ENCODE data around the gene KHK.

The KHK gene

GRCh38 chr2:27086724-27087593 lies at the start of gene KHK:
KHK (plus strand) TSS chr2:27086772; CDS start chr2:27087260, 488 bp downstream.
- H3K4me1 ChIP-seq (ENCODE audit: control insufficient read depth in 1 of 2, insufficient read depth in 2 of 2, low read length in 2 of 2), result peaks cover 27 to 47% of the 10 kb centered on the region in 2 donors
- H3K9me3 ChIP-seq (ENCODE audit: control insufficient read depth in 1 of 2, low read length in 2 of 2), result no peaks in the 10 kb centered on the region
- no peaks in the 10 kb centered on the region for H3K27me3 ChIP-seq (ENCODE audit: control insufficient read depth in 1 of 2, insufficient read depth in 2 of 2, low read length in 2 of 2)
- peak within 1 kb of the TSS; percentile 85 for H3K27ac ChIP-seq (ENCODE audit: low read depth, low read length)
- no peaks in the 10 kb centered on the region for H3K36me3 ChIP-seq (ENCODE audit: control insufficient read depth in 1 of 2, insufficient read depth in 2 of 2, low read length in 2 of 2)
- peak within 1 kb of the TSS; percentile 58 to 76 for H3K9ac ChIP-seq (ENCODE audit: low read depth in 1 of 2, low read length in 2 of 2)
- H3K4me3 ChIP-seq (ENCODE audit: low read depth in 1 of 2, low read length in 2 of 2), result peak within 1 kb of the TSS; percentile 78 to 92

GRCh38 chr2:27038012-27038411 lies 48.6 kb upstream of the KHK start:
- H3K9ac ChIP-seq (ENCODE audit: low read depth in 1 of 2, low read length in 2 of 2), result no peak overlapping the region
- H3K36me3 ChIP-seq (ENCODE audit: control insufficient read depth in 1 of 2, insufficient read depth in 2 of 2, low read length in 2 of 2), result peaks cover 66 to 77% of the 10 kb centered on the region in 2 donors
- no peak overlapping the region for H3K4me3 ChIP-seq (ENCODE audit: low read depth in 1 of 2, low read length in 2 of 2)
- H3K4me1 ChIP-seq (ENCODE audit: control insufficient read depth in 1 of 2, insufficient read depth in 2 of 2, low read length in 2 of 2), result peaks cover 23 to 27% of the 10 kb centered on the region in 2 donors
- no peaks in the 10 kb centered on the region for H3K27me3 ChIP-seq (ENCODE audit: control insufficient read depth in 1 of 2, insufficient read depth in 2 of 2, low read length in 2 of 2)
- H3K9me3 ChIP-seq (ENCODE audit: control insufficient read depth in 1 of 2, low read length in 2 of 2), result no peaks in the 10 kb centered on the region
- H3K27ac ChIP-seq (ENCODE audit: low read depth, low read length), result no peak overlapping the region

DNA sequence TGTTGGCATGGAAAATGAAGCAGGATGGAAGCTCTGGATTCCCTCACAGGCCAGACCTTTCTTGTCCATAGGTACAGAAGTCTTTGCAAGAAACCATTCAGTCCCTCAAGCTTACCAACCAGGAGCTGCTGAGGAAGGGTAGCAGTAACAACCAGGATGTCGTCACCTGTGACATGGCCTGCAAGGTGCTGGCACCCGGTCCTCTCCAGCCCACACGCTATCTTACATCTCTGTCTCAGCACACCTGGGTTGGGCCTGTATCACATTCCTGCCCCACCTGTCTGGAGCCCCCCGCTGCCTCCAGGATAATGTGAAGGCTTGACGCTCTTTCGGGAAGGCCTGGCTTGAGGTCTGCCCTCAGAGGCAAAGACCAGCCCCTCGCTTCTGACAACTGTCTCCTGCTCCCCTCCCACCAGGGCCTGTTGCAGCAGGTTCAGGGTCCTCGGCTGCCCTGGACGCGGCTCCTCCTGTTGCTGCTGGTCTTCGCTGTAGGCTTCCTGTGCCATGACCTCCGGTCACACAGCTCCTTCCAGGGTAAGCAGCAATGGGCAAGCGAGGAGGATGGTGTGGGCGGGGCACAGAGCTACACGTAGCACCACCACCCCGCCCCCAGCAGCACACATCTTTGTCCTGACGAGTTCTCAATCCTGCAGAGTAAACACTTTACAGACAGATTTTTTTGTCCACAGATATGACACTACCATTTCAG lies 47.8 kb upstream of the KHK start:
- Histone ChIP-seq H3K9ac (ENCODE audit: low read depth in 1 of 2, low read length in 2 of 2) (no peak overlapping the region), H3K27me3 (ENCODE audit: control insufficient read depth in 1 of 2, insufficient read depth in 2 of 2, low read length in 2 of 2) (no peaks in the 10 kb centered on the region), H3K27ac (ENCODE audit: low read depth, low read length) (no peak overlapping the region), H3K4me1 (ENCODE audit: control insufficient read depth in 1 of 2, insufficient read depth in 2 of 2, low read length in 2 of 2) (peaks cover 22 to 26% of the 10 kb centered on the region in 2 donors), H3K4me3 (ENCODE audit: low read depth in 1 of 2, low read length in 2 of 2) (no peak overlapping the region), H3K9me3 (ENCODE audit: control insufficient read depth in 1 of 2, low read length in 2 of 2) (no peaks in the 10 kb centered on the region), H3K36me3 (ENCODE audit: control insufficient read depth in 1 of 2, insufficient read depth in 2 of 2, low read length in 2 of 2) (peaks cover 66 to 77% of the 10 kb centered on the region in 2 donors)

GRCh38 chr2:27039426-27039825 lies 47.1 kb upstream of the KHK start:
- no peaks in the 10 kb centered on the region for H3K9me3 ChIP-seq (ENCODE audit: control insufficient read depth in 1 of 2, low read length in 2 of 2)
- no peak overlapping the region for H3K4me3 ChIP-seq (ENCODE audit: low read depth in 1 of 2, low read length in 2 of 2)
- H3K27me3 ChIP-seq (ENCODE audit: control insufficient read depth in 1 of 2, insufficient read depth in 2 of 2, low read length in 2 of 2), result no peaks in the 10 kb centered on the region
- H3K4me1 ChIP-seq (ENCODE audit: control insufficient read depth in 1 of 2, insufficient read depth in 2 of 2, low read length in 2 of 2), result peaks cover 16 to 19% of the 10 kb centered on the region in 2 donors
- H3K27ac ChIP-seq (ENCODE audit: low read depth, low read length), result no peak overlapping the region
- H3K9ac ChIP-seq (ENCODE audit: low read depth in 1 of 2, low read length in 2 of 2), result no peak overlapping the region
- H3K36me3 ChIP-seq (ENCODE audit: control insufficient read depth in 1 of 2, insufficient read depth in 2 of 2, low read length in 2 of 2), result peaks cover 66 to 77% of the 10 kb centered on the region in 2 donors

- Histone ChIP-seq H3K36me3 (ENCODE audit: control insufficient read depth in 1 of 2, insufficient read depth in 2 of 2, low read length in 2 of 2) (peaks cover 66 to 75% of the 10 kb centered on the region in 2 donors), H3K4me1 (ENCODE audit: control insufficient read depth in 1 of 2, insufficient read depth in 2 of 2, low read length in 2 of 2) (peaks cover 12 to 15% of the 10 kb centered on the region in 2 donors), H3K4me3 (ENCODE audit: low read depth in 1 of 2, low read length in 2 of 2) (no peak overlapping the region), H3K9ac (ENCODE audit: low read depth in 1 of 2, low read length in 2 of 2) (no peak overlapping the region), H3K9me3 (ENCODE audit: control insufficient read depth in 1 of 2, low read length in 2 of 2) (no peaks in the 10 kb centered on the region), H3K27ac (ENCODE audit: low read depth, low read length) (no peak overlapping the region), H3K27me3 (ENCODE audit: control insufficient read depth in 1 of 2, insufficient read depth in 2 of 2, low read length in 2 of 2) (no peaks in the 10 kb centered on the region)
Measured at GRCh38 chr2:27039871-27040270, 46.7 kb upstream of the KHK start.

GRCh38 chr2:27040282-27040681 lies 46.3 kb upstream of the KHK start:
- H3K4me3 ChIP-seq (ENCODE audit: low read depth in 1 of 2, low read length in 2 of 2), result no peak overlapping the region
- H3K9me3 ChIP-seq (ENCODE audit: control insufficient read depth in 1 of 2, low read length in 2 of 2), result no peaks in the 10 kb centered on the region
- H3K27me3 ChIP-seq (ENCODE audit: control insufficient read depth in 1 of 2, insufficient read depth in 2 of 2, low read length in 2 of 2), result no peaks in the 10 kb centered on the region
- H3K36me3 ChIP-seq (ENCODE audit: control insufficient read depth in 1 of 2, insufficient read depth in 2 of 2, low read length in 2 of 2), result peaks cover 63 to 70% of the 10 kb centered on the region in 2 donors
- H3K4me1 ChIP-seq (ENCODE audit: control insufficient read depth in 1 of 2, insufficient read depth in 2 of 2, low read length in 2 of 2), result peaks cover 8 to 11% of the 10 kb centered on the region in 2 donors
- H3K9ac ChIP-seq (ENCODE audit: low read depth in 1 of 2, low read length in 2 of 2), result no peak overlapping the region
- no peak overlapping the region for H3K27ac ChIP-seq (ENCODE audit: low read depth, low read length)

- Histone ChIP-seq H3K4me3 (ENCODE audit: low read depth in 1 of 2, low read length in 2 of 2) (no peak overlapping the region), H3K4me1 (ENCODE audit: control insufficient read depth in 1 of 2, insufficient read depth in 2 of 2, low read length in 2 of 2) (peaks cover 7 to 10% of the 10 kb centered on the region in 2 donors), H3K9ac (ENCODE audit: low read depth in 1 of 2, low read length in 2 of 2) (no peak overlapping the region), H3K9me3 (ENCODE audit: control insufficient read depth in 1 of 2, low read length in 2 of 2) (no peaks in the 10 kb centered on the region), H3K27ac (ENCODE audit: low read depth, low read length) (no peak overlapping the region), H3K27me3 (ENCODE audit: control insufficient read depth in 1 of 2, insufficient read depth in 2 of 2, low read length in 2 of 2) (no peaks in the 10 kb centered on the region), H3K36me3 (ENCODE audit: control insufficient read depth in 1 of 2, insufficient read depth in 2 of 2, low read length in 2 of 2) (peaks cover 48 to 56% of the 10 kb centered on the region in 2 donors)
Measured at GRCh38 chr2:27041752-27042151, 44.8 kb upstream of the KHK start.

- Histone ChIP-seq H3K36me3 (ENCODE audit: control insufficient read depth in 1 of 2, insufficient read depth in 2 of 2, low read length in 2 of 2) (peaks cover 44 to 51% of the 10 kb centered on the region in 2 donors), H3K4me3 (ENCODE audit: low read depth in 1 of 2, low read length in 2 of 2) (no peak overlapping the region), H3K27ac (ENCODE audit: low read depth, low read length) (no peak overlapping the region)
Measured at GRCh38 chr2:27042159-27042661, 44.4 kb upstream of the KHK start.

GRCh38 chr2:27042985-27043634 lies 43.5 kb upstream of the KHK start:
- H3K4me3 ChIP-seq (ENCODE audit: low read depth in 1 of 2, low read length in 2 of 2), result no peak overlapping the region
- peaks cover 35 to 42% of the 10 kb centered on the region in 2 donors for H3K36me3 ChIP-seq (ENCODE audit: control insufficient read depth in 1 of 2, insufficient read depth in 2 of 2, low read length in 2 of 2)
- no peaks in the 10 kb centered on the region for H3K27me3 ChIP-seq (ENCODE audit: control insufficient read depth in 1 of 2, insufficient read depth in 2 of 2, low read length in 2 of 2)
- no peaks in the 10 kb centered on the region for H3K9me3 ChIP-seq (ENCODE audit: control insufficient read depth in 1 of 2, low read length in 2 of 2)
- H3K27ac ChIP-seq (ENCODE audit: low read depth, low read length), result no peak overlapping the region
- H3K9ac ChIP-seq (ENCODE audit: low read depth in 1 of 2, low read length in 2 of 2), result no peak overlapping the region
- peaks cover 7 to 10% of the 10 kb centered on the region in 2 donors for H3K4me1 ChIP-seq (ENCODE audit: control insufficient read depth in 1 of 2, insufficient read depth in 2 of 2, low read length in 2 of 2)

More at GRCh38 chr2:27042159-27042661, 44.4 kb upstream of the KHK start:
- H3K9me3 ChIP-seq (ENCODE audit: control insufficient read depth in 1 of 2, low read length in 2 of 2), result no peaks in the 10 kb centered on the region
- peaks cover 7 to 10% of the 10 kb centered on the region in 2 donors for H3K4me1 ChIP-seq (ENCODE audit: control insufficient read depth in 1 of 2, insufficient read depth in 2 of 2, low read length in 2 of 2)
- no peak overlapping the region for H3K9ac ChIP-seq (ENCODE audit: low read depth in 1 of 2, low read length in 2 of 2)
- no peaks in the 10 kb centered on the region for H3K27me3 ChIP-seq (ENCODE audit: control insufficient read depth in 1 of 2, insufficient read depth in 2 of 2, low read length in 2 of 2)

Measured in duodenal mucosa (tissue), 2 donors.